HUES6 (cell line): ENCODE measurements around the gene IL1R2.

Experiments used
- H3K27ac ChIP-seq: 2 replicates; pipeline ENCODE4 v1.7.0; 2013; ENCODE audit warnings: low read depth, mild to moderate bottlenecking, low read length, inconsistent platforms
- H3K27me3 ChIP-seq: 2 replicates; pipeline ENCODE4 v1.6.1; 2013; ENCODE audit warnings: low read length; ENCODE audit not compliant: control insufficient read depth, insufficient read depth
- H3K36me3 ChIP-seq: 2 replicates; pipeline ENCODE4 v1.6.1; 2013; ENCODE audit warnings: low read length; ENCODE audit not compliant: control insufficient read depth, insufficient read depth
- H3K4me1 ChIP-seq: 2 replicates; pipeline ENCODE4 v1.6.1; 2013; ENCODE audit warnings: low read length; ENCODE audit not compliant: control insufficient read depth, insufficient read depth
- H3K4me3 ChIP-seq: 2 replicates; pipeline ENCODE4 v1.5.1; 2013; ENCODE audit warnings: low read depth, low read length
- H3K9ac ChIP-seq: one replicate; pipeline ENCODE4 v1.6.1; 2013; ENCODE audit warnings: mild to moderate bottlenecking, low read length
- H3K9me3 ChIP-seq: 2 replicates; pipeline ENCODE4 v1.6.1; 2013; ENCODE audit warnings: low read depth, low read length; ENCODE audit not compliant: control insufficient read depth, insufficient read depth

Gene IL1R2

GRCh38 chr2:102053096-102053495, 61.3 kb downstream of the IL1R2 start:
- Histone ChIP-seq H3K9ac (no peak overlapping the region), H3K36me3 (no peaks in the 10 kb centered on the region), H3K4me3 (no peak overlapping the region), H3K27me3 (no peaks in the 10 kb centered on the region), H3K4me1 (peaks cover 8% of the 10 kb centered on the region; the same call in 1 of the 2 replicates), H3K9me3 (no peaks in the 10 kb centered on the region), H3K27ac (no peak overlapping the region)

GRCh38 chr2:102055346-102055990, 63.7 kb downstream of the IL1R2 start:
- Histone ChIP-seq H3K27me3 (no peaks in the 10 kb centered on the region), H3K27ac (no peak overlapping the region), H3K4me1 (peaks cover 10% of the 10 kb centered on the region; the same call in 1 of the 2 replicates), H3K9ac (no peak overlapping the region), H3K4me3 (no peak overlapping the region), H3K9me3 (no peaks in the 10 kb centered on the region), H3K36me3 (no peaks in the 10 kb centered on the region)

GRCh38 chr2:102056079-102056581, 64.4 kb downstream of the IL1R2 start:
- H3K9me3 ChIP-seq: no peaks in the 10 kb centered on the region
- H3K27ac ChIP-seq: no peak overlapping the region
- no peak overlapping the region for H3K9ac ChIP-seq

GRCh38 chr2:102057502-102058292, 65.9 kb downstream of the IL1R2 start:
- peaks cover 10% of the 10 kb centered on the region; the same call in 1 of the 2 replicates for H3K4me1 ChIP-seq
- H3K9ac ChIP-seq: no peak overlapping the region
- no peak overlapping the region for H3K27ac ChIP-seq
- H3K36me3 ChIP-seq: no peaks in the 10 kb centered on the region
- no peaks in the 10 kb centered on the region for H3K9me3 ChIP-seq
- H3K4me3 ChIP-seq: no peak overlapping the region
- H3K27me3 ChIP-seq: no peaks in the 10 kb centered on the region

More at GRCh38 chr2:102056079-102056581, 64.4 kb downstream of the IL1R2 start:
- Histone ChIP-seq H3K27me3 (no peaks in the 10 kb centered on the region), H3K36me3 (no peaks in the 10 kb centered on the region), H3K4me3 (no peak overlapping the region), H3K4me1 (peaks cover 10% of the 10 kb centered on the region; the same call in 1 of the 2 replicates)

- Histone ChIP-seq H3K4me1 (peaks cover 10% of the 10 kb centered on the region; the same call in 1 of the 2 replicates), H3K9ac (no peak overlapping the region), H3K9me3 (no peaks in the 10 kb centered on the region), H3K27me3 (no peaks in the 10 kb centered on the region), H3K4me3 (no peak overlapping the region), H3K36me3 (no peaks in the 10 kb centered on the region), H3K27ac (no peak overlapping the region)
Observed at GRCh38 chr2:102058293-102058833, 66.6 kb downstream of the IL1R2 start.

- Histone ChIP-seq H3K27ac (no peak overlapping the region), H3K4me3 (no peak overlapping the region), H3K9me3 (no peaks in the 10 kb centered on the region), H3K36me3 (no peaks in the 10 kb centered on the region), H3K27me3 (no peaks in the 10 kb centered on the region), H3K4me1 (peaks cover 14% of the 10 kb centered on the region; the same call in 1 of the 2 replicates), H3K9ac (no peak overlapping the region)
Observed at GRCh38 chr2:102059151-102059550, 67.4 kb downstream of the IL1R2 start.

- Histone ChIP-seq H3K9me3 (no peaks in the 10 kb centered on the region), H3K9ac (no peak overlapping the region), H3K4me1 (peaks cover 20% of the 10 kb centered on the region; the same call in 1 of the 2 replicates), H3K4me3 (no peak overlapping the region), H3K27me3 (no peaks in the 10 kb centered on the region), H3K27ac (no peak overlapping the region), H3K36me3 (no peaks in the 10 kb centered on the region)
Observed at GRCh38 chr2:102060047-102060446, 68.3 kb downstream of the IL1R2 start.

GRCh38 chr2:102060792-102061191, 69.0 kb downstream of the IL1R2 start:
- no peaks in the 10 kb centered on the region for H3K36me3 ChIP-seq
- no peak overlapping the region for H3K27ac ChIP-seq
- peaks cover 20% of the 10 kb centered on the region; the same call in 1 of the 2 replicates for H3K4me1 ChIP-seq

GRCh38 chr2:102061286-102061699, 69.5 kb downstream of the IL1R2 start:
- Histone ChIP-seq H3K27me3 (no peaks in the 10 kb centered on the region), H3K27ac (no peak overlapping the region)

More at GRCh38 chr2:102060792-102061191, 69.0 kb downstream of the IL1R2 start:
- Histone ChIP-seq H3K27me3 (no peaks in the 10 kb centered on the region), H3K9me3 (no peaks in the 10 kb centered on the region), H3K4me3 (no peak overlapping the region), H3K9ac (no peak overlapping the region)

GRCh38 chr2:102061962-102062795, 70.4 kb downstream of the IL1R2 start:
- H3K9ac ChIP-seq: no peak overlapping the region
- no peak overlapping the region for H3K4me3 ChIP-seq
- no peaks in the 10 kb centered on the region for H3K9me3 ChIP-seq
- H3K27ac ChIP-seq: no peak overlapping the region
- H3K4me1 ChIP-seq: peaks cover 20% of the 10 kb centered on the region; the same call in 1 of the 2 replicates
- no peaks in the 10 kb centered on the region for H3K27me3 ChIP-seq
- no peaks in the 10 kb centered on the region for H3K36me3 ChIP-seq

More at GRCh38 chr2:102061286-102061699, 69.5 kb downstream of the IL1R2 start:
- Histone ChIP-seq H3K9ac (no peak overlapping the region), H3K36me3 (no peaks in the 10 kb centered on the region), H3K4me3 (no peak overlapping the region), H3K9me3 (no peaks in the 10 kb centered on the region), H3K4me1 (peaks cover 20% of the 10 kb centered on the region; the same call in 1 of the 2 replicates)
